Progenitor cell of endocrine pancreas (in vitro differentiated cells): Measurements from ENCODE around the gene TAF10. TPM values are rescaled to one million over a fixed set of nuclear protein-coding genes. Genes with fewer than 3 reads are reported as not detected.

ENCODE experiments used
- DNase-seq: peaks from one replicate; pipeline ENCODE4 v3.0.0; 2021; ENCODE audit warnings: low spot score; ENCODE audit not compliant: unreplicated experiment
- H3K27ac Mint-ChIP-seq: 2 replicates; pipeline ENCODE4 v1.8.0; 2021; ENCODE audit warnings: mild to moderate bottlenecking, moderate library complexity, mixed read lengths
- H3K27me3 Mint-ChIP-seq: 2 replicates; pipeline ENCODE4 v1.8.0; 2021; ENCODE audit warnings: mixed read lengths
- H3K36me3 Mint-ChIP-seq: 2 replicates; pipeline ENCODE4 v1.8.0; 2022; ENCODE audit warnings: mixed read lengths; ENCODE audit not compliant: insufficient read depth
- H3K4me1 Mint-ChIP-seq: 2 replicates; pipeline ENCODE4 v1.8.0; 2021; ENCODE audit warnings: low read depth, mixed read lengths
- H3K4me3 Mint-ChIP-seq: 2 replicates; pipeline ENCODE4 v1.8.0; 2021; ENCODE audit warnings: low read depth, mild to moderate bottlenecking, moderate library complexity, mixed read lengths
- H3K9me3 Mint-ChIP-seq: 2 replicates; pipeline ENCODE4 v1.8.0; 2021; ENCODE audit warnings: low read depth, mixed read lengths
- CTCF ChIP-seq: fragments of 200-600 bp; sonication (generic); IDR thresholded peaks from one replicate; pipeline ENCODE4 v1.5.0; 2021; ENCODE audit warnings: antibody characterized with exemption, mild to moderate bottlenecking; ENCODE audit not compliant: unreplicated experiment
- long read RNA-seq: library from polyadenylated mRNA; unstranded; transcript quantifications from one replicate; pipeline ENCODE4 v2.0.0, GENCODE V29; 2020
- total RNA-seq: library from RNA; stranded (reverse); gene quantifications from 2 replicates; pipeline ENCODE4 v1.2.1, GENCODE V29; 2021

The TAF10 gene
- total RNA-seq, result 148 and 160 TPM in 2 replicates
- long read RNA-seq, partial matches to known transcripts, result 0 of 4 reads
- long read RNA-seq, other reads (novel, unspliced or antisense), result 4 of 4 reads

DNA sequence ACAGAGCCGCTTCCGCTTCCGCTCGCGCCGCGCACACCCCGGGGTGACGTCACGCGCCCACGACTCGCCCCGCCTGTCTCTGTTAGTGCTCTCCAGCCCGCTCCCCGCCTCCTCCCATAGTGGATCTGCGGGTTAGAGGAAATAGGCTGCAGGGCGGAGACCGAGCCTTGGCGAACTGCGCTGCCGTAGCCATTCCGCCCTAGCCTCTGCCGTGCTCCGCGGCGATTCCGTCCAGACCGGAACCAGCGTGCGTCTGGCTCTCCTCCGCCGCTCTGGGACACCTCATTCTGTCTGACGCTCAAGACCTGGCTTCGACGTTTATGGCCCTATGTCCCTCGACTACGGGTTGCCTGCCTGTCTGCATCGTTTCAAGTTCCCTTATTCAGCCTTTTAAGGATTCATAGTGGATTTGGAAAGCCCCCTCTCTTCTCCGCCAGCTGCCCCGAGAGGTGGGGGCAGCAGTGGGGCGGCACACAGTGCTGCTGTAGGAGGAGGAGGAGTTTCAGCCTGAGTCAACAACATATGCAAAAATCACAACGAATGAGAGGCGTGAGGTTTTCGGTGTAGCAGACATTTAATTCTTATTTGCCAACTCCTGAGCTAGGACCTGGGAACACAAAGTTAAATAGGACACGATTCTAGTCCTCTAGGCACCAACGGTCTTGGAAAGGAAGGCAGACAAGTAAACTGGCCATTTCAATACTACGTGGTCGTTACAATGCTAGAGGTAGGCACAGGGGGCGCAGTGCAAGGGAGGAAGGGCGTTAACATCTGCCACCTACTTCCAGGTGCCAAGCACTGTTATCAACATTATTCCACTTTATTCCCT is at the start of gene TAF10:
Gene TAF10, minus strand, starts transcription at position 4 of the 829 bp plus-strand sequence. CDS start 27 bp downstream, outside the sequence.
- Mint-ChIP-seq H3K4me1 (peaks cover 10% of the 10 kb centered on the region), H3K36me3 (peaks cover 21% of the 10 kb centered on the region), H3K4me3 (peak within 1 kb of the TSS; percentile 82), H3K9me3 (no peaks in the 10 kb centered on the region), H3K27ac (peak within 1 kb of the TSS; percentile 93), H3K27me3 (no peaks in the 10 kb centered on the region)
- DNase-seq, result peak; percentile 87
- TF ChIP-seq CTCF, result peak; percentile 68

GRCh38 chr11:6660712-6661111 is 48.7 kb upstream of the TAF10 start:
- no peak for TF ChIP-seq CTCF
- H3K4me3 Mint-ChIP-seq, result no peak overlapping the region
- DNase-seq, result no peak
- H3K27me3 Mint-ChIP-seq, result peaks cover 23% of the 10 kb centered on the region
- no peak overlapping the region for H3K27ac Mint-ChIP-seq
- H3K4me1 Mint-ChIP-seq, result peaks cover 4% of the 10 kb centered on the region
- no peaks in the 10 kb centered on the region for H3K36me3 Mint-ChIP-seq
- H3K9me3 Mint-ChIP-seq, result no peaks in the 10 kb centered on the region

- no peak for DNase-seq
- TF ChIP-seq CTCF, result no peak
- Mint-ChIP-seq H3K36me3 (no peaks in the 10 kb centered on the region), H3K27ac (no peak overlapping the region), H3K4me3 (no peak overlapping the region), H3K4me1 (peaks cover 4% of the 10 kb centered on the region), H3K27me3 (peaks cover 21% of the 10 kb centered on the region), H3K9me3 (no peaks in the 10 kb centered on the region)
Observed at GRCh38 chr11:6658647-6659046, 46.6 kb upstream of the TAF10 start.

GRCh38 chr11:6657346-6657745 is 45.3 kb upstream of the TAF10 start:
- no peaks in the 10 kb centered on the region for H3K36me3 Mint-ChIP-seq
- TF ChIP-seq CTCF, result no peak
- H3K4me3 Mint-ChIP-seq, result peak overlapping the region; percentile 74
- H3K4me1 Mint-ChIP-seq, result no peaks in the 10 kb centered on the region
- H3K27me3 Mint-ChIP-seq, result peaks cover 11% of the 10 kb centered on the region
- H3K27ac Mint-ChIP-seq, result no peak overlapping the region
- DNase-seq, result no peak
- no peaks in the 10 kb centered on the region for H3K9me3 Mint-ChIP-seq

DNA sequence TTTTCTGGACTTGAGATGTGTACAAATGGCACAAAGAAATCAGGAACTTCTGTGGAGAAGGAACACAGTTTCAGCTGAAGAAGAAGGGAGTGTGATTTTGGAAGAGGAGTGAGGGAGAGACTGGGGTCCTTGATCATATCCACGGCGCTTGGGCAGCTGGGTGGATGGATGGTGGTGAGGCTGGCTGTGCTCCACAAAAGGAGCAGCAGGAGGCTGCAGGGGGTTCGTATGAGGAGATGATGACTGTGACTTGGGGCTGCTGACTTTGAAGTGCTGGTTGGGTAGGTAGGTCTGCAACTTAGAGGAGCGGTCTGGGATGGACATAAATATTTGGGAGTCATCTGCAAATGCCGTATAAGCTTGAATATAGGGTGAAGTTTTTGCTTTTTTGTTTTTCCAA is 44.9 kb upstream of the TAF10 start:
- Mint-ChIP-seq H3K27ac (no peak overlapping the region), H3K4me1 (no peaks in the 10 kb centered on the region), H3K27me3 (peaks cover 11% of the 10 kb centered on the region), H3K36me3 (no peaks in the 10 kb centered on the region), H3K9me3 (no peaks in the 10 kb centered on the region), H3K4me3 (peak overlapping the region; percentile 74)
- no peak for TF ChIP-seq CTCF
- no peak for DNase-seq
